ENCODE measurements around the gene SLCO3A1.

Gene SLCO3A1

GRCh38 chr15:92001307-92001706 is 147.8 kb downstream of the SLCO3A1 start:
- no peaks in the 10 kb centered on the region for H3K9me3 ChIP-seq (replicated peaks; ENCODE audit: low read length)
- no peaks in the 10 kb centered on the region for H3K36me3 ChIP-seq (ENCODE audit: insufficient read depth, low read length)
- H3K4me1 ChIP-seq (ENCODE audit: control insufficient read depth, insufficient read depth, low read length) = no peaks in the 10 kb centered on the region
- no peak overlapping the region for H3K4me3 ChIP-seq (ENCODE audit: low read length)
- no peak overlapping the region for H3K9ac ChIP-seq (ENCODE audit: low read depth, low read length)
- no peak overlapping the region for H3K4me2 ChIP-seq (ENCODE audit: low read length)
- no peaks in the 10 kb centered on the region for H3K27me3 ChIP-seq (ENCODE audit: control insufficient read depth, insufficient read depth, low read length)

GRCh38 chr15:92002666-92003065 is 149.2 kb downstream of the SLCO3A1 start:
- H3K4me1 ChIP-seq (ENCODE audit: control insufficient read depth, insufficient read depth, low read length) = no peaks in the 10 kb centered on the region
- no peak overlapping the region for H3K4me2 ChIP-seq (ENCODE audit: low read length)
- no peak overlapping the region for H3K4me3 ChIP-seq (ENCODE audit: low read length)
- no peaks in the 10 kb centered on the region for H3K27me3 ChIP-seq (ENCODE audit: control insufficient read depth, insufficient read depth, low read length)
- no peaks in the 10 kb centered on the region for H3K9me3 ChIP-seq (replicated peaks; ENCODE audit: low read length)
- H3K9ac ChIP-seq (ENCODE audit: low read depth, low read length) = no peak overlapping the region
- H3K36me3 ChIP-seq (ENCODE audit: insufficient read depth, low read length) = no peaks in the 10 kb centered on the region

- Histone ChIP-seq H3K4me2 (ENCODE audit: low read length) (no peak overlapping the region), H3K9ac (ENCODE audit: low read depth, low read length) (no peak overlapping the region), H3K36me3 (ENCODE audit: insufficient read depth, low read length) (no peaks in the 10 kb centered on the region), H3K9me3 (replicated peaks; ENCODE audit: low read length) (no peaks in the 10 kb centered on the region), H3K4me1 (ENCODE audit: control insufficient read depth, insufficient read depth, low read length) (no peaks in the 10 kb centered on the region), H3K27me3 (ENCODE audit: control insufficient read depth, insufficient read depth, low read length) (no peaks in the 10 kb centered on the region), H3K4me3 (ENCODE audit: low read length) (no peak overlapping the region)
Measured at GRCh38 chr15:92003515-92004067, 150.1 kb downstream of the SLCO3A1 start.

GRCh38 chr15:92005154-92005553 is 151.6 kb downstream of the SLCO3A1 start:
- H3K4me1 ChIP-seq (ENCODE audit: control insufficient read depth, insufficient read depth, low read length) = no peaks in the 10 kb centered on the region
- no peaks in the 10 kb centered on the region for H3K9me3 ChIP-seq (replicated peaks; ENCODE audit: low read length)
- H3K9ac ChIP-seq (ENCODE audit: low read depth, low read length) = no peak overlapping the region
- H3K36me3 ChIP-seq (ENCODE audit: insufficient read depth, low read length) = no peaks in the 10 kb centered on the region
- no peaks in the 10 kb centered on the region for H3K27me3 ChIP-seq (ENCODE audit: control insufficient read depth, insufficient read depth, low read length)
- H3K4me3 ChIP-seq (ENCODE audit: low read length) = no peak overlapping the region
- no peak overlapping the region for H3K4me2 ChIP-seq (ENCODE audit: low read length)

- no peak overlapping the region for H3K9ac ChIP-seq (ENCODE audit: low read depth, low read length)
- no peak overlapping the region for H3K4me2 ChIP-seq (ENCODE audit: low read length)
- H3K4me1 ChIP-seq (ENCODE audit: control insufficient read depth, insufficient read depth, low read length) = no peaks in the 10 kb centered on the region
- no peaks in the 10 kb centered on the region for H3K36me3 ChIP-seq (ENCODE audit: insufficient read depth, low read length)
- no peaks in the 10 kb centered on the region for H3K9me3 ChIP-seq (replicated peaks; ENCODE audit: low read length)
- H3K27me3 ChIP-seq (ENCODE audit: control insufficient read depth, insufficient read depth, low read length) = no peaks in the 10 kb centered on the region
- no peak overlapping the region for H3K4me3 ChIP-seq (ENCODE audit: low read length)
Measured at GRCh38 chr15:92006186-92007028, 152.9 kb downstream of the SLCO3A1 start.

GRCh38 chr15:92009162-92009561 is 155.7 kb downstream of the SLCO3A1 start:
- peaks cover 8% of the 10 kb centered on the region for H3K4me1 ChIP-seq (ENCODE audit: control insufficient read depth, insufficient read depth, low read length)
- H3K9me3 ChIP-seq (replicated peaks; ENCODE audit: low read length) = no peaks in the 10 kb centered on the region

GRCh38 chr15:92011611-92012367 is 158.3 kb downstream of the SLCO3A1 start:
- Histone ChIP-seq H3K4me2 (ENCODE audit: low read length) (peak overlapping the region; percentile 48), H3K4me1 (ENCODE audit: control insufficient read depth, insufficient read depth, low read length) (peaks cover 8% of the 10 kb centered on the region), H3K9ac (ENCODE audit: low read depth, low read length) (no peak overlapping the region), H3K36me3 (ENCODE audit: insufficient read depth, low read length) (no peaks in the 10 kb centered on the region), H3K4me3 (ENCODE audit: low read length) (no peak overlapping the region), H3K9me3 (replicated peaks; ENCODE audit: low read length) (no peaks in the 10 kb centered on the region), H3K27me3 (ENCODE audit: control insufficient read depth, insufficient read depth, low read length) (no peaks in the 10 kb centered on the region)

More at GRCh38 chr15:92009162-92009561, 155.7 kb downstream of the SLCO3A1 start:
- Histone ChIP-seq H3K9ac (ENCODE audit: low read depth, low read length) (no peak overlapping the region), H3K27me3 (ENCODE audit: control insufficient read depth, insufficient read depth, low read length) (no peaks in the 10 kb centered on the region), H3K36me3 (ENCODE audit: insufficient read depth, low read length) (no peaks in the 10 kb centered on the region), H3K4me3 (ENCODE audit: low read length) (no peak overlapping the region), H3K4me2 (ENCODE audit: low read length) (no peak overlapping the region)

- Histone ChIP-seq H3K4me3 (ENCODE audit: low read length) (no peak overlapping the region), H3K4me2 (ENCODE audit: low read length) (peak overlapping the region; percentile 48), H3K9me3 (replicated peaks; ENCODE audit: low read length) (no peaks in the 10 kb centered on the region), H3K9ac (ENCODE audit: low read depth, low read length) (no peak overlapping the region), H3K36me3 (ENCODE audit: insufficient read depth, low read length) (no peaks in the 10 kb centered on the region), H3K4me1 (ENCODE audit: control insufficient read depth, insufficient read depth, low read length) (peaks cover 8% of the 10 kb centered on the region), H3K27me3 (ENCODE audit: control insufficient read depth, insufficient read depth, low read length) (no peaks in the 10 kb centered on the region)
Measured at GRCh38 chr15:92012368-92012629, 158.8 kb downstream of the SLCO3A1 start.

- Histone ChIP-seq H3K9ac (ENCODE audit: low read depth, low read length) (no peak overlapping the region), H3K4me2 (ENCODE audit: low read length) (no peak overlapping the region), H3K4me3 (ENCODE audit: low read length) (no peak overlapping the region), H3K27me3 (ENCODE audit: control insufficient read depth, insufficient read depth, low read length) (no peaks in the 10 kb centered on the region), H3K36me3 (ENCODE audit: insufficient read depth, low read length) (no peaks in the 10 kb centered on the region), H3K4me1 (ENCODE audit: control insufficient read depth, insufficient read depth, low read length) (peaks cover 8% of the 10 kb centered on the region), H3K9me3 (replicated peaks; ENCODE audit: low read length) (no peaks in the 10 kb centered on the region)
Measured at GRCh38 chr15:92012881-92013280, 159.4 kb downstream of the SLCO3A1 start.

GRCh38 chr15:92014281-92015030 is 160.9 kb downstream of the SLCO3A1 start:
- Histone ChIP-seq H3K4me1 (ENCODE audit: control insufficient read depth, insufficient read depth, low read length) (peaks cover 8% of the 10 kb centered on the region), H3K36me3 (ENCODE audit: insufficient read depth, low read length) (no peaks in the 10 kb centered on the region), H3K9ac (ENCODE audit: low read depth, low read length) (no peak overlapping the region), H3K9me3 (replicated peaks; ENCODE audit: low read length) (no peaks in the 10 kb centered on the region), H3K4me2 (ENCODE audit: low read length) (no peak overlapping the region), H3K4me3 (ENCODE audit: low read length) (no peak overlapping the region), H3K27me3 (ENCODE audit: control insufficient read depth, insufficient read depth, low read length) (no peaks in the 10 kb centered on the region)

- H3K36me3 ChIP-seq (ENCODE audit: insufficient read depth, low read length) = no peaks in the 10 kb centered on the region
- no peak overlapping the region for H3K9ac ChIP-seq (ENCODE audit: low read depth, low read length)
- no peaks in the 10 kb centered on the region for H3K9me3 ChIP-seq (replicated peaks; ENCODE audit: low read length)
- no peaks in the 10 kb centered on the region for H3K27me3 ChIP-seq (ENCODE audit: control insufficient read depth, insufficient read depth, low read length)
- H3K4me2 ChIP-seq (ENCODE audit: low read length) = no peak overlapping the region
- no peak overlapping the region for H3K4me3 ChIP-seq (ENCODE audit: low read length)
- H3K4me1 ChIP-seq (ENCODE audit: control insufficient read depth, insufficient read depth, low read length) = no peaks in the 10 kb centered on the region
Measured at GRCh38 chr15:92017882-92018534, 164.5 kb downstream of the SLCO3A1 start.
